Endothelial cell of umbilical vein (primary cell): ENCODE results near the gene DNAJC22. TPM values are rescaled to one million over a fixed set of nuclear protein-coding genes. Genes with fewer than 3 reads are reported as not detected.
A peak's percentile ranks its signal among the peaks of the same experiment; 100 is the strongest.

Experiments used
- BruUV-seq: library from RNA; stranded (reverse); fragments of 400-500 nt; replicated peaks from 2 replicates; lab custom pipeline; 2021; lab: Mats Ljungman, UMichigan
- CTCF ChIA-PET: fragments of 300-600, 350-600 bp; sonication (Branson Sonifier 250); formaldehyde crosslinking; loops from one replicate; lab custom pipeline; 2021; ENCODE audit warnings: antibody characterized with exemption, inconsistent platforms; lab: Charles Lee
- POLR2A ChIA-PET: fragments of 300-600, 350-600 bp; sonication (Branson Sonifier 250); formaldehyde crosslinking; loops from one replicate; lab custom pipeline; 2021; ENCODE audit warnings: antibody characterized with exemption, inconsistent platforms; lab: Charles Lee
- DNase-seq: peaks from one replicate; pipeline ENCODE4 v3.0.0-alpha.2; 2011; ENCODE audit warnings: low read depth, low spot score
- FAIRE-seq: peaks from 2 replicates; lab custom pipeline; 2011; peaks lifted over from hg19 to GRCh38; lab: Jason Lieb, UNC
- H2AFZ ChIP-seq: 2 replicates; pipeline ENCODE4 v1.6.0; 2012; ENCODE audit warnings: low read depth, low read length, control low read depth, inconsistent platforms
- H3K27ac ChIP-seq: 2 replicates; pipeline ENCODE4 v1.5.1; 2011; ENCODE audit warnings: low read depth, mild to moderate bottlenecking, control low read depth, low read length, moderate library complexity; ENCODE audit not compliant: insufficient read depth
- H3K27me3 ChIP-seq, 2 experiments: 2 replicates each; pipeline versions ENCODE4 v1.6.0 to v1.6.1; 2011; ENCODE audit warnings: low read length in 2 of 2, mixed read lengths in 1 of 2; ENCODE audit not compliant: control insufficient read depth in 2 of 2, insufficient read depth in 2 of 2
- H3K36me3 ChIP-seq, 2 experiments: 2 replicates in 1 of 2; 3 replicates in 1 of 2; pipeline ENCODE4 v1.5.1; 2011; ENCODE audit warnings: low read length in 2 of 2, mild to moderate bottlenecking in 1 of 2, moderate library complexity in 1 of 2; ENCODE audit not compliant: control insufficient read depth in 2 of 2, insufficient read depth in 2 of 2; ENCODE audit errors: extremely low read depth in 1 of 2
- H3K4me1 ChIP-seq: 3 replicates; pipeline ENCODE4 v1.5.1; 2011; ENCODE audit warnings: mild to moderate bottlenecking, low read length; ENCODE audit not compliant: control insufficient read depth, insufficient read depth; ENCODE audit errors: extremely low read depth
- H3K4me2 ChIP-seq: 2 replicates; pipeline ENCODE4 v1.6.1; 2011; ENCODE audit warnings: low read length, control low read depth, mixed read lengths; ENCODE audit not compliant: insufficient read depth
- H3K4me3 ChIP-seq, 3 experiments: fragments of 200-600 bp in 1 of 3; sonication (generic), shearing (Covaris generic) in 1 of 3; replicated peaks in 1 of 3; 2 replicates each; pipeline ENCODE4 v1.5.1; 2011 to 2016; ENCODE audit warnings: control low read depth in 3 of 3, low read length in 3 of 3, mild to moderate bottlenecking in 2 of 3, inconsistent platforms in 1 of 3, low read depth in 1 of 3, moderate library complexity in 1 of 3; ENCODE audit not compliant: insufficient read depth in 1 of 3
- H3K79me2 ChIP-seq: 2 replicates; pipeline ENCODE4 v1.6.0; 2012; ENCODE audit warnings: low read length, inconsistent platforms; ENCODE audit not compliant: control insufficient read depth, insufficient read depth
- H3K9ac ChIP-seq: replicated peaks from 2 replicates; pipeline ENCODE3; 2011; ENCODE audit warnings: low read length, control low read depth; ENCODE audit not compliant: insufficient read depth; ENCODE audit errors: extremely low read depth
- H3K9me1 ChIP-seq: replicated peaks from 3 replicates; pipeline ENCODE4 v1.6.0; 2011; ENCODE audit warnings: mild to moderate bottlenecking, low read length; ENCODE audit not compliant: control insufficient read depth, insufficient read depth; ENCODE audit errors: extremely low read depth
- H3K9me3 ChIP-seq: replicated peaks from 2 replicates; pipeline ENCODE4 v1.5.1; 2012; ENCODE audit warnings: low read length, inconsistent platforms; ENCODE audit not compliant: control insufficient read depth, insufficient read depth
- H4K20me1 ChIP-seq: replicated peaks from 2 replicates; pipeline ENCODE3; 2011; ENCODE audit warnings: mild to moderate bottlenecking, low read length; ENCODE audit not compliant: control insufficient read depth, insufficient read depth; ENCODE audit errors: extremely low read depth
- EZH2 ChIP-seq: IDR thresholded peaks from 2 replicates; pipeline ENCODE4 v1.6.1; 2012; ENCODE audit warnings: borderline replicate concordance, low read depth, mild to moderate bottlenecking, moderate library complexity, low read length, inconsistent platforms; ENCODE audit not compliant: severe bottlenecking
- FOS ChIP-seq: IDR thresholded peaks from 2 replicates; pipeline ENCODE4 v1.6.1; 2011; ENCODE audit warnings: mild to moderate bottlenecking, low read length, moderate library complexity, borderline replicate concordance; ENCODE audit not compliant: insufficient read depth
- JUN ChIP-seq: IDR thresholded peaks from 2 replicates; pipeline ENCODE4 v1.6.1; 2011; ENCODE audit warnings: borderline replicate concordance, low read depth; ENCODE audit not compliant: insufficient read length, insufficient read depth
- MYC ChIP-seq: IDR thresholded peaks from one replicate; pipeline ENCODE4 v1.6.1; 2011; ENCODE audit warnings: mild to moderate bottlenecking, low read depth, low read length
- POLR2A ChIP-seq: IDR thresholded peaks from 2 replicates; pipeline ENCODE4 v1.6.1; 2012; ENCODE audit warnings: low read depth, mild to moderate bottlenecking, control low read depth, low read length
- dilution Hi-C: fragments of 300-500 bp; cut with MboI; formaldehyde crosslinking; loops from one replicate; pipeline ENCODE4 v1.15.0; 2019; ENCODE audit warnings: low sequenced_read_pairs; ENCODE audit not compliant: extremely low pct_ligation_motif_present
- intact Hi-C: fragments of 100-400 bp; cut with micrococcal nuclease; formaldehyde crosslinking; loops from one replicate; pipeline ENCODE4 v1.10.0; 2022
- polyA plus RNA-seq, 4 experiments: library from polyadenylated mRNA; depleted of rRNA in 3 of 4; stranded (reverse) in 3 of 4; unstranded in 1 of 4; fragments of >200 nt; gene quantifications; 2 replicates each; pipeline versions ENCODE4 v1.2.1 to v1.2.3, GENCODE V29; 2011 to 2012; ENCODE audit warnings: missing spikeins in 1 of 4
- total RNA-seq: library from RNA; stranded (reverse); gene quantifications from 2 replicates; pipeline ENCODE4 v1.2.3, GENCODE V29; 2021

DNAJC22 gene
- total and polyA plus RNA-seq, 2 donors (not counting 3 experiments of a cell fraction or from before 2014, with no cell fraction given) = 1.3 to 1.4 TPM

- no peak overlapping the region for H3K9ac ChIP-seq
- H3K27me3 ChIP-seq = peaks cover 44 to 48% of the 10 kb centered on the region in 2 experiments
- FAIRE-seq (no peak), DNase-seq (no peak)
- H3K4me2 ChIP-seq = no peak overlapping the region
- H3K79me2 ChIP-seq = no peaks in the 10 kb centered on the region
- H2AFZ ChIP-seq = no peak overlapping the region
- TF ChIP-seq MYC = no peak
- no peak for TF ChIP-seq JUN
- no peaks in the 10 kb centered on the region for H3K4me1 ChIP-seq
- no peak overlapping the region for H3K27ac ChIP-seq
- H3K9me1 ChIP-seq = no peaks in the 10 kb centered on the region
- H3K9me3 ChIP-seq = no peaks in the 10 kb centered on the region
- POLR2A ChIA-PET = no interaction called here
- H4K20me1 ChIP-seq = no peaks in the 10 kb centered on the region
- CTCF ChIA-PET = interaction anchor here (1.2 to 9.0 kb wide), 6 partner anchors 8 to 247 kb away, joined by 5 to 280 read pairs (median 63); partner anchors contain the start of gene DNAJC22
- no TSS peak for BruUV-seq
- intact Hi-C loops = no loop called here
- dilution Hi-C loops = no loop called here
- peaks cover 3 to 4% of the 10 kb centered on the region in 2 experiments for H3K36me3 ChIP-seq
- no peak overlapping the region for H3K4me3 ChIP-seq
Measured at GRCh38 chr12:49334226-49334625, 12.5 kb upstream of the DNAJC22 start.

DNA sequence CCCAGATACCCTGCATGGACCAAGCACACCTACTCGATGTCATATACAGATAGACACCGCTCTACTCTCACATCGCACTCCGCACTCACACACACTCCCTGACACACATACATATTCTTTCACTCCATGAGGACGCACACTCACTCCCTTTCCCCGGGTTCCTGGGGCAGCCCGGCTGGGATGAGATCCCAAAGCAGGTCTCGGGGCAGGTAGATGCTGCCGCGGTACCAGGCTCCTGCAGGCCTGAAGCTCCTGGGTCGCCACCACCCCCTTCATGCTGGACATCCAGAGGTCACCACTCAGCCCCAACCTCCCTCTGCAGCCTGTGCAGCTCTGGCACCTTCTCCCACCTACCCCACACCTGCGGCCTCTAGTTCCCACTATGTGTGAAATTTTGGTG is 12.0 kb upstream of the DNAJC22 start:
- H3K4me1 ChIP-seq = no peaks in the 10 kb centered on the region
- H3K79me2 ChIP-seq = no peaks in the 10 kb centered on the region
- no peaks in the 10 kb centered on the region for H4K20me1 ChIP-seq
- peaks cover 2% of the 10 kb centered on the region in 2 experiments for H3K36me3 ChIP-seq
- H3K4me3 ChIP-seq = no peak overlapping the region
- H3K27me3 ChIP-seq = peaks cover 45 to 48% of the 10 kb centered on the region in 2 experiments
- intact Hi-C loops = no loop called here
- dilution Hi-C loops = no loop called here
- H3K27ac ChIP-seq = no peak overlapping the region
- H3K9me1 ChIP-seq = no peaks in the 10 kb centered on the region
- TF ChIP-seq EZH2 (peak; percentile 35), POLR2A (no peak), MYC (no peak), FOS (no peak)
- H2AFZ ChIP-seq = no peak overlapping the region
- no peaks in the 10 kb centered on the region for H3K9me3 ChIP-seq
- ChIA-PET CTCF (interaction anchor here (1.2 to 9.0 kb wide), 4 partner anchors 15 to 246 kb away, joined by 5 to 280 read pairs (median 26); partner anchors contain the start of gene DNAJC22), POLR2A (no interaction called here)
- FAIRE-seq (no peak), DNase-seq (no peak)
- H3K4me2 ChIP-seq = no peak overlapping the region
- no TSS peak for BruUV-seq
- H3K9ac ChIP-seq = no peak overlapping the region
